GM19397 (cell line): ENCODE results near the gene ENOX1.

Source experiments
- ATAC-seq: cut with Tn5 transposase; IDR thresholded peaks from one replicate; pipeline ENCODE4 v1.9.1; 2021; ENCODE audit warnings: mild to moderate bottlenecking, moderate library complexity; ENCODE audit not compliant: unreplicated experiment

ENOX1 gene

DNA sequence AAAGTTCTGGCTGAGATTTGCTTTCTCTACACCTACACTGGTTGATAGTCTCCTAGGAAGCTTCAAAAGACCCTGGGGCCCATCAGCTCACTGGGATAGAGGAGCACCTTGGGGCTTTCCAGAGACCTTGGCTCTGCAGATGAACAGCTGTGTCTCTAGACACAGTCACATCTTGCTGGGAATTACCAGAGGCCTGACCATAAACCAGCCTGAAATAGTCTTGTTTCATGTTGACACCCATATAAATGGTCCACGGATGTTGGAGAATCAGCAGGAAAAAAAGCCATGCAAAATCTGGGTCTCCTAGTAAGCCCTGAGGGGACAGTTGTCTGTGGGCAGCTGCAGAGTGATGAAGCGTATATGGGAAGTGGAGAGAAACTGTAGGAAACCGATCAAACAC lies 555.8 kb downstream of the ENOX1 start:
- ATAC-seq, result no peak

DNA sequence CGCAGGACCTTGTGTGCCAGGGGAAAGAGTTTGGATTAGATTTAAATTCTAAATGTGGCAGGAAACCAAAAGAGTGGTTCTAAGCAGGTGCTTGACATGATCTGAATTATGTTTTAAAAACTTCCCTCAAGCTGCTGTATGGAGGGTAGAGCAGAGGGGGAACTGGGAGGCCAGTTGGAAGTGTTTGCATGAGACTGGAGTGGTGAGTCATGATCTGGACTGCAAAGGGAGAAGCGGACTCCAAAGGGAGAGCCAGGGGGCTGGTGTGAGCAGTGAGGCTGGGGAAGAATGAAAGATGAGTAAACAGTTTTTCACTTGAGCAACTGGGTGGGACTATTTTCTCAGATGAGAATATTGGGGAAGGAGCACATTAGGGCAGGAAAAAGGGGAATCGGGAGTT lies 557.3 kb downstream of the ENOX1 start:
- ATAC-seq, result no peak

DNA sequence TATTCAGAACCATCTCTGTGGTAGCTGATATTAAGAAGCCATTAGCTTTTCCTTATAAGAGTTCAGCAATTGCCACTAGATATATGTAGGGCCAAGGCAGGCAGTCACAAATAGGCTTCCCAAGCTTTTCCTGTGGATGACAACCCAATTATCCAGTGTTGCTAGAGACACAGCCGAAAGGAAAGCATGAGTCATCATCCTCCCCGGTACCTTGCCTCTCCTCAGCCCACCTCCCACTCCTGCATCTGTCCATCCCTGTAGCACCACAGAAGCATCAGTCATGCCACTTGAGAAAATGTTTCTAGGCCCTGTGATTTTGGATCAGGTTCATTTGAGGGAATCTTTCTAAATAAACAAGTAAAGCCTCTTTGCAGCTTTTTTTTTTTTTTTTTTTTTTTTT lies 559.1 kb downstream of the ENOX1 start:
- no peak for ATAC-seq

DNA sequence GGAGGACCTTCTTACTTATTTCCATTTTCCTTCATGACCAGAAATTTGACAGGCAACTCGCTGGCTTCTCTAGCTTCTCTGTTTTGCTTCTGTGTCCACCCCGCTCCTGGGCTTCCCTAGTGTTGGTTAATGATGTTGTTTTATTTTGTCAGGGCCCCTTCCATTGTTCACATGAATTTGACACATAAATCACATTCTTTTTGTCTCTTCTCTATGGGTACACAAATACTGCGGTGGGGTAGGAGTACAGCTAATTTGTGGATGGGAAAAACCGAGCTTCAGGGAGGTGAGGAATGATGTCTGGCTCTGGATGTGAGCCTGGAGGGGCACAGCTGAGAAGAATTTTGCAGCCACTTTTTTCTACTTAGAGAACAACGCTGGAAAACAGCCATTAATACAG lies 563.6 kb downstream of the ENOX1 start:
- ATAC-seq, result no peak

DNA sequence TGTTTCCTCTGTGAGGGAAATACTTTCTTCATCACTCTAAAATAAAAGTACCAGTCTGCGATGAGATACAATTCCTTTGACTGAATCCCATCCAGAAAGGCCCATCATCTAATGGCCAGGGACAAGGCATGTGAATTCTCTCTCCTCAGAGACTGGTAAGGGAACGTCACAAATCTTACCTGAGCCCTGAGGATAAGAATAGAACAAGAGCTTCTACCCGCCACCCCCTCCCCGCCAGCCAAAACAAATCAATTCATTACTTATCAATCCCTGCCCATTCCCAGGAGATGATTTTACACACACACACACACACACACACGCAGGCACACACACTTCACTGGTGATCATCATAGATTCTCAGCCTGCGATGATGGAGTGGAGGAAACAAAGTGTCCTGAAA lies 564.7 kb downstream of the ENOX1 start:
- ATAC-seq, result no peak

DNA sequence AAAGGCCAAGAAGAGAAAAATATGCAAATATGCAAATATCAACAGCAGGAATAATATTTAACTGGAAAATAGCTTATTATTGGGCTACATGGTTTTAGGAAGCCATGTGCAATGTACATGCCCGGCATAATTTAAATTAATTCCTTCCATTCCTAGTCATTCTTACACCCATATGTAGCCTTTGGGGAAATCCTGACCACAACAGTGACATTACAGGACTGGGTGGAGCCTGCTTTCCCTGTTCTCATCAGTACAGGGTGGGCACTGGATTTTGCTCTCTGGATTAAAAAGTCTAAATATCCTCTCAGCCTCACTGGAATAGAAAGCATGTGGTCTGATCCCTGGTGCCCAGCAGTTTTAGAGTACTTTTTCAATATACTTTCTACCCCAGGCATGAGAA lies 565.2 kb downstream of the ENOX1 start:
- ATAC-seq, result no peak

DNA sequence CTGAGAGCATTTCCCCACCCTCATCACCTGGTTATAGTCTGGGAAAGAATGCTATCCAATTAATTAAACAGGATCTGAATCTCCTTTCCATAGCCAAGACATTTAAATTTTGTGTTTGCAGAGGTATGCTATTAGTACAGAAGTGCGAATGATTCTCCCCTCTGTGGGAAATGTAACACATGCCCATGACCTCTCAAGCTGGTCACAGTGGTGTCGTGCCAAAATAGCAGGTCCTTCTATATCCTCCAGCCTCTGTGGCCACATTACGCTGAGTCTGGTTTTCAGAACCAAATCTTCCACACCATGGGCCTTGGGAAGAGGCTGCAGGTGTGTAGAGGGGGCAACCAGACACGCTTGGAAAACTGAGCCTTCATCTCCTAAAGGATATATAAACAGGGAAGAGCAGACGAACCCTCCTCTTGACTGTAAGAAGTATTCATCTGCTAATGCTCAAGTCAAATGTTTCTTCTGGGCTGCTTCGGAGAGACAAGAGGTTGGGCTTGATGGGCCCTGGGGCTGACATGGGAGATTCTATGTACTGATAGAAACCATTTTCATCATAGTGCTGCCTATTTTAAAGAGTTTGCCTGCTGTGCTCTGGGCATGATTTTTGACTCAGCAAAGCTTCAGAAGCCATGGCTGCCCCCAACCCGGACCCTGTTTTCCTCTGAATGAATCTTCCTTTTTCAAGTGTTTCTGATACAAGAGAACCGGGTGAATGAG lies 565.7 kb downstream of the ENOX1 start:
- ATAC-seq, result no peak

DNA sequence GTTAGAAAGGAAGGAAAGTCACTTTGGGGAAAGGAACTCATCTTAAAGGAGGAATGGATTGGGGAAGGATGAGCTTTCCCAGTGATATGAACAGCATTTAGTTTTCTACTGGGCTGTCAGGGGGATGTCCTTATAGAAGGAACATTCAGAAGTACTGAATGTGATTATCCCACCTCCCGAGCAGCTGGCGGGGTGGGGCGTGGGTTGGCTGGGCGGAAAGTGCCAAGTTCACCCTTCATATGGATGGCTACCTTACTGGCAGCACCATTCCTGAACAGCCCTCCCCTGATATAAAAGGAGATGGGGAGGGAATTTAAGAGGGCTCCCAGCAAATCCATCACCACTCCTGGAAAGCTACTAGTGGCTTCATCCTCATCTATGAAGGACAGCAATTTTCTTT lies 572.6 kb downstream of the ENOX1 start:
- ATAC-seq, result no peak

DNA sequence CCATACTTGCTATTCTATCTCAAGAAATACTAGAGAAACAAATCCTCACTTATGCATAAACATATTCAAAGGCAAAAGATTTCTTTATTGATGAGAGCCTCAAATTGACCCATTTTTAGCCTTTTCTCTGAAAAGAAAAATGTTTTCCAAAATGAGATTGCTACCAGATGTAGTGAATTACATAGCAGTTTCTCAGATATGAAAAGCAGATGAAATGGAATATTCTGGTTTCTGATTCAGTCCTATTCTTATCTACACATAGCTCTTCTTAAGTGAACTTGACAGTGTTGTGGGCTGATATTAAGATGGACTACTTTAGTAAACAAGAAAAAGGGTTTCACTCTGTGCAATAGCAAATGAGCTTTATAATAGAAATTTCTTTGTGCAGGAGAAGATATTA lies 579.9 kb downstream of the ENOX1 start:
- no peak for ATAC-seq

DNA sequence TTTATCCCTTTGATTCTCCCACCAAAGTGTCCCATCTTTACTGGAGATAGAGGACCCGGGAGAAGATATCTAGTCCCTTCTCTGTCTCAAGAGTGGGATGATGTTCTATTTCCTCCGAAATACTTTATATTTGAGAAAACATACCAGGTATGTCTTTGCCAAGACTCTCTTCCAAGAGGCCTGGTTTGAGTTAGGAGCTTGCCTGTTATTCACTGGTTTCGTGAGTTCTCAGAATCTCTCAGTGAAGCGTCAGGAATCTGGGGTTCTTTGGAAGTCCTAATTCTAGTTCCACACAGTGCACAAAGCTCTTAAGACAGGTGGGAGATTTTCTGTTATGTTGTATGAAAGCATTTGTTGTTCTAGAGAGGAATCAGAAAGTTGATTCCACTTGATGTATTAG lies 581.4 kb downstream of the ENOX1 start:
- ATAC-seq, result no peak

DNA sequence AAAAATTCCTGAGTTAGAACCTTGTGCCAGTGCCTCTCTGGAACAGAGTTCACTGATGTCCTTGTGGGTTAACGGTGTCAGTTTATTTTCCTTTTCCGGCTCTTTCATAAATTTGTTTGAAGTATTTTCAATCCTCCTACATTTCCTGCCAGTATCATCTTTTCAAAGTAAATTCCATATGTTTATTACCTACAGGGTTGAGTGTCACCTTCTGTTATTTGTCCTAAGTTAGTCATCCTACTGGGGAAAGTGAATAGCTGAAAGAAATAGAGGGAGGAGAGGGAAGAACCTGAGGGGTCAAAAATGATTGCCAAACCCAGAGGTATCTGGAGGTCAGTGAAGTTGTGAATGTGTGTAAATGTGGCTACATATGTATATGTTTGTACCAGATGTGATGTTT lies 582.2 kb downstream of the ENOX1 start:
- no peak for ATAC-seq

DNA sequence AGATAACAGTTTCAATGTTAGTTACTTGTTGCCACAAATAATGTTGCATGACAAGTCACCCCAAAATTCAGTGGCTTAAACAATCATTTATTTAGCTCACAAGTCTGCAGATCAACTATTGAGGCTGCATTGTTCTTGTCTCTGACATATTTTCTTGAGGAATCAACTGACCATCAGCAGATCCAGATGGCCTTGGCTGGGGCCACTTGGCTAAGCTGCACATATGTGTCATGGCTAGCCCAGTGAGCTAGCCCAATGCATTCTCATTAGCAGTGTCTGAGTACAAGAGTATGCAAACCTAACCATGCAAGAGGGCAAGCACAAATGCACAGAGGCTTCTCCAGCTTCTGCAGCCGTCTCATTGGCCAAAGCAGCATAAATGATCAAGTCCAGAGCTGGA lies 583.0 kb downstream of the ENOX1 start:
- ATAC-seq, result no peak

DNA sequence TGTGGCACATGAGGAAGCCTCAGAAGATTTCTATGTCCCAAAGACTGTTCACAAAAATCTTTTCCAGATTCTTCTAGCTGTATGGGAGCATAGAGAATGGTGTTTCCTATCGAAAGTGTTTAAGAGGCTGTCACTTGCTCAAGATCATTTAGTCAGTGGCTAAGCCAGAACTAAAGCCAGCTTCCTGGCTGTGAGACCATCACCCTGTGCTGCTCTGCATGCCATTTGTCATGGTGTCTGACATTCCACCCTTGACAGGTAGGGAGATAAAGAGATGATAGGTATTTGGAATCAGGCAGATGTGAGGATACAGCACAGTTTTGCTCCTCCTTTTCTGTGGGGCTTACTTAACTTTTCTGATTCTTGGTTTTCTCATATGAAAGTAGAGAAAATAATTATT lies 586.0 kb downstream of the ENOX1 start:
- no peak for ATAC-seq

DNA sequence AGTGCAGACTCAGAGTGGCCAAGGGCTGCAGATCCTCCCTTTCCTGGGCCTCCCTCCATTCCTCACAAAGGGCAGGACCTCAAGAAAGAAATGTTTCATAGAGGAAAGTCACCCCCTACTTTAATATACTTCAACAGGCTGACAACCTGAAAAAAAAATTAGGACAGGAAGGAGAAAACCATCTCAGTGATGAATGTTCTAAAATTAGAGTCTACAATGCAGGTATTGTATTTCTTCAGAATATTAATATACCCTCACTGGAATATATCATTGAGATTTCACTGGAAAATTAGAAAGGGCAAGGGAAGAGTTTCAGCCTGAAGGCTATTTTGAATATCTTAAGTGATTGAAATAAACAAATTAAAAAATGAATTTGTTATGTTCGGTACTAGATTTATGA lies 586.5 kb downstream of the ENOX1 start:
- no peak for ATAC-seq

DNA sequence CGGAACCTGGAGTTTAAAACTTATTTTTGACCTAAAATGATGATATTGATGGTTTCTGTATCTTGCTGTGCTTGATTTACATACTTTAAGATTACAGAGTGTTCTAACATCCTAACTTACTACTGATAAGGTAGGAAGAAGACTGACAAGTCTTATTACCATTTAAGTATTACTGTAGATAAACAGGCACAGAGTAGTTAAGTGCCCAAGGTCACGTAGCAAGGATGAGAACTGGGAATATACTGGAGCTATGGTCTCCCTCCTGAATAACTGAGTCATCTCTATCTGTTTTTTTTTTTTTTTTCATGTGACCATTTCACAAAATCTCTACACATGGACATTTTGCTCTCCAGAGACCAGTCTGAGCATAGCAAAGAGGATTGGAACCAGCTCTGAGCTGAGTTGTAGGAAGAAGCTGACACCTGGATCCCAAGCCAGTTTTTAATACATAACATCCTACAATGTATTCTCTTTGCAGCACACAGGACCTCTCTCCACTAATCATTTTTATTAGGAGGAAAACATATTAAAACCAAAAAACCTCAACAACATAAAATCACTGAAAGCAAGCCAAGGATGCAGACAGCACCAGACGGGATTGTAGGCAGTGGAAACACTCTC lies 589.9 kb downstream of the ENOX1 start:
- no peak for ATAC-seq

DNA sequence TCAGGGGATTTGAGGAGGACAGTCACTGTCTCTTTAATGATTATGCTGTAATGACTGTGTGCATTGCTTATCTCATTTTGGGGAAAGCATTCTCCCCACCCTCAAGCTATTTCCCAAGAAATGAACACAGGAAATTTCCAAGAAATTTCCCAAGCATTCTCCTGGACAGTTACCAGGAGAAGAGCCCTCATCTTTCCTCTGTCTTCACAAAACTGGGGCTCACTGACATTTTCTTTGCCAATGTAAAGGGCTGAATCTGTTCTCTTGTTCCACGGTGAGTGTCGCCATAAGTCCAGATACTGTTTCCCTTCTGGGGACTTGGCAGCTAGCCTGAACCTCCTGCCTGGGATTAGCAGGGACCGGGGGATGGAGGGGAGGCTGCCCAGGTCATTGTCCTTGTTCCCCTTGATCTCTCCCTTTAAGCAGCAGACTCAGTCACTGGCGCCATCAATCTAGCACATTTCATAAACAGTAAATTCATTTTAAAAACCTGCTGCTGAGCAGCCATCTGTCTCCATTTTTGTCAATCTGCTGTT lies 590.6 kb downstream of the ENOX1 start:
- no peak for ATAC-seq

DNA sequence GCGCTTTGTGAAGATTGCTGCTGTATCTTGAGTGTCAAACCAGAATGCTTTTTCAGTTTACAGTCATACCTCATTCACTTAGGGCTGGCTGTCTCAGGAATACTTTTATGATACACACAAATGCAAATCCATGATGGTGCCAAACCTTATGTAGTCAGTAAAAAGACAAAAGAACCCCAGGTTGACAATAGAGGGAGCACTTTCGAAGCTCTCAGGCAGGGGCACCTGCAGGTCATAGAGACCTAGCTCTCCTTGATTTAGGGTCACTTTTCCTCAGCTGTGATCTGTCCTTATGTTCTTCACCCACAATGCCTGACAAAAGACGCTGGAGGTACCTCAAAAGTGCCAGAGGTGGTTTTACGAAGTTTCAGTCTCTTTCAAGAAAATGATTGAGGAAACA lies 591.2 kb downstream of the ENOX1 start:
- no peak for ATAC-seq

DNA sequence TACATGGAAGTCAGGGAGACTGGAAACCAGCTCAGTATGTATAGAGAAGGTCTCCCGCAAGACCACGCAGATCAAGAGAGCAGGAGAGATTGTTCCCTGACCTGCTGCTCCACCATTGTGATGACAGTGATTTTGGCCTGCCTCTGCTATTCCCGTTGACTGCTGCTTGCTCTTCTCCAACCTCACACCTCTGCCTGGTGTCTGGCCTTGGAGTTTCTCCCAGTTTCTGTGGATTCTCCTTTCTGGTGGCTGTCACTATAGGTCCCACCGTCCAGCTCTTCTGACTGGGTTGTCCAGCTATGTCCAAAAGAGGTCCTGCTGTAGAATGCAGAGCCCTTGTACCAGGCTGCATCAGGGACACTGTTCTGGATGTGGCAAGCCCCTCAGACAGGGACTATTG lies 591.7 kb downstream of the ENOX1 start:
- no peak for ATAC-seq

DNA sequence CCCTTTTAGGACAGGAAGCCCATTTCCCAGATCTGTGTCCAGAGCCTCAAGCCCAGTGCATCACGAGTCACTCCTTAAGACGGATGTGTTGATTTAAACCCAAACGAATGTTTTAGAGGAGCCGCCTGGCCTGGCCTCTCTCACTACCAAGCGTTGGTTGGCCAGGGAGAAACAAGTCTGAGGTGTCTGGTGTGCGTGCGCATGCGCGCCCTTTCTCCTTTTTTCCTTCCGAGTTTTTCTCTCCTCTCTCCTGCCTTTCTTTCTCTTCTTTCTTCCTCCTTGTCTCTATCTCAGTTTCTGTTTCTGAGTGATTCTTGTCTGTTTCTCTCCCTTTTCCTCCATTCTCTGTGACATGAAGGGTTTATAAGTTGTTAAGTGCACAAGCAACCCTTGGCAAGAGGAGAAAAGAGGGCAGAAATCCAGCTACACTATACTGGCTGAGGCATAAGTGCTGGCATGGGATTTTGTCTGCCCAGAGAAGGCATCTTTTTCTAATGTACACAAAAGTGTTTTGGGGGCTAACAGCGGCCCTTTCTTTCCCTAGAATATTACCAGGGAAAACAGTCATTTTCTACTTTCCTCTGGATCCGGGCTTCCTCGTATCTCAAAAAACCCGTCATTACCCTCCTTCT lies 592.9 kb downstream of the ENOX1 start:
- no peak for ATAC-seq

DNA sequence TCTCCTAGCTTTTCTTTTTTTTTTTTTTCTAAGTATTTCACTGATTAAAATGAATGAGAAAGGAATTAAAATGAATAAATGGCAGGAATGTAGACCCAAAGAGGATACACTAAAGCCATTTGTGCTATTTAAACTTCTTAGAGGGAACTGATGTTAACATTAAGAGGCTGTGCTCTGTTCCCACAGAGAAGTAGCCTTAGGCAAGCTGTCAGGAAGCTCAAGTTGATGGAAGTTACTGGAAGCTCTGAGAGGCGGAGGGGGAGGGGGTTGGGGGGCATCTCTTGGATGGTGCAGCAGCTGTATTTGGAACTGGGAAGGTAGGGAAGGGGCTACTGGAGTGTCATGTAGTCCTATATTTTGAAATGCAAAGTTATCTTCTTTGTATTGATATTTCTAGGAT lies 595.2 kb downstream of the ENOX1 start:
- no peak for ATAC-seq

DNA sequence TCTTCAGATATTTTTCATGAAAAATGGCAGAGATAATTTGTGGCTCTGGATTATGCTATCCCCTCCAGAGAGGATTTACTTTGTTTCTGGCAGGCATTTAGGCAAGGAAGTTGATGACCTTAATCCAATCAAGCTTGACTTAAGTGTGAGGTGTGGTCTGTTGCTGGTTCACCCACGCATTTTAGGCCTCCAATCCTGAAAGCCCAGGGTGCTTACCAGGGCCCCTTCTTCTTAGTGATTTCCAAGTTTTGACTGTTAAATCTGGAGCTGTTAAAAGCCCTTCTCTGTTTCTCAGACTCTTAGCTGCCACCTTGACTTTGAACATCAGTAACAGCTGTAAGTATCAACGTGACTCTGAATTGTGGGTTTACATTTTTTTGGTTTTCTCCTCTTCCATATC lies 601.5 kb downstream of the ENOX1 start:
- ATAC-seq, result no peak

DNA sequence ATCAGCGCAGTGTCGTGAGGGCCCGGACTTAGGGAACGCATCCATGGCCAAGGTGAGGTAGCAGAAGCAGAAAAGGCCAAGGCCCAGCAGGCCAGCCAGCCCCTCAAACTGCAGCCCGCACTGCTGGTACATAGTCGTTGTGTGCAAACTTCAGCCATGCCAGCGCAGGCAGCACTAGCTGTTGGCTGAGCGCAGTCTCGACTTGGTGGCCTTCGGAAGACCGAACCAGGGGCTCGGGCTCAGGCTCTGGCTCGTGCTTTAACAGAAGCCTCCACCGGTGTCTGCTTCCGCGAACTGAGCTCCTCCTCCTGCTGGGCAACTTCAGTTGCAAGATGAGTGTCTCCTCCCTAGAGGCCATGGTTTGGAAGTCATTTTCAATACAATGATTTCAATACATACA lies 605.9 kb downstream of the ENOX1 start:
- ATAC-seq, result no peak
